GM12801 (cell line): Measurements from ENCODE around the gene RPP25L.

Source experiments
- TF ChIP-seq, protein P1 (sequence below): IDR thresholded peaks from one replicate; pipeline ENCODE4 v1.5.1; 2011; ENCODE audit warnings: control low read depth; ENCODE audit not compliant: insufficient read length; ENCODE audit errors: extremely low read depth

Gene RPP25L, protein sequence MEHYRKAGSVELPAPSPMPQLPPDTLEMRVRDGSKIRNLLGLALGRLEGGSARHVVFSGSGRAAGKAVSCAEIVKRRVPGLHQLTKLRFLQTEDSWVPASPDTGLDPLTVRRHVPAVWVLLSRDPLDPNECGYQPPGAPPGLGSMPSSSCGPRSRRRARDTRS

DNA sequence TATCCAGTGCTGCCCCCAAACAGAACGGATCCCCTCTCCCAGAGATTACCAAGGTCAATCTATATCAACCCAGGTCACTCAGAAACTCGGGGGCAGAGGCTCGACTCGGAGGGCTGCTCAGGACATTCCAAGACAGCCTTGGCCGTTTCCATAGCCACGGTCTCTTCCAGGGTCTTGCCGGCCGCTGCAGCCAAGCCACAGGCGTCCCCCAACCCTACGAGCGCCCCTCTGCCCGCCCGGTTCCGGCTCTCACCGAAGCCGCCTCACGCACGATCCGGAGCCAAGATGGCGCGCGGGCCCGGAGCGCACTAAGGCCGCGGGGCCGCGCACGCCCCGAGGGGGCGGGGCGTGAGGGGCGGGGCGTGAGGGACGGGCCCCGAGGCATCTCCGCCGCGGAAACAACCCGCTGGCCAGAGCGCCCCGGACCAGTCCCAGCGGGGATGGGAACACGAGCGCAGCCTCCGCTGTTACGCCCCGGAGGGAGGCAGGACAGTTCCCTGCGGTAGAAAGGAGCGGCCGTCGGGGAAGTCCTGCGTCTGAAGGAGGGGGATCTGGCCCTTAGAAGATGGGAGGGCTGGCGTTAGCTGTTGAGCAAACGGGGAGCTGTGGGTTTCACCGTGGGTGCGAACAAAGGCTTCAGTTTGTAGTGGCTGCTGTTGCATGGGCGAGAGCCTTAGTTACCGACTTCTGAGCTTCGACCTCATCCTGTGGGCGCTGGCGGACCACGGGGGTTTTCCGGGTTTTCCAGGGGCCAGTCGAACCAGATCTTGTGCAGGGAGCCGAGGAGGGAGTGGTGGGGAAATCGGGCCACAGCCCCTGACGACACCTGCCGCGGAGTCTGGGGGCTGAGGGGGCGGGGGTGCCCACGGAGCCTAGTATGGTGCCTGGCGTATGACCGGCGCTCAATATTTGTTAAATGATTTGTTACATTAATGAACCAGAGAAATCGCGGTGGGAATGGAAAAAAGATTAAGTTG, at the start of gene RPP25L:
Gene RPP25L (minus strand): TSS at position 287 of the 977 bp plus-strand sequence. CDS start 801 bp downstream, outside the sequence.
- TF ChIP-seq, protein P1, sequence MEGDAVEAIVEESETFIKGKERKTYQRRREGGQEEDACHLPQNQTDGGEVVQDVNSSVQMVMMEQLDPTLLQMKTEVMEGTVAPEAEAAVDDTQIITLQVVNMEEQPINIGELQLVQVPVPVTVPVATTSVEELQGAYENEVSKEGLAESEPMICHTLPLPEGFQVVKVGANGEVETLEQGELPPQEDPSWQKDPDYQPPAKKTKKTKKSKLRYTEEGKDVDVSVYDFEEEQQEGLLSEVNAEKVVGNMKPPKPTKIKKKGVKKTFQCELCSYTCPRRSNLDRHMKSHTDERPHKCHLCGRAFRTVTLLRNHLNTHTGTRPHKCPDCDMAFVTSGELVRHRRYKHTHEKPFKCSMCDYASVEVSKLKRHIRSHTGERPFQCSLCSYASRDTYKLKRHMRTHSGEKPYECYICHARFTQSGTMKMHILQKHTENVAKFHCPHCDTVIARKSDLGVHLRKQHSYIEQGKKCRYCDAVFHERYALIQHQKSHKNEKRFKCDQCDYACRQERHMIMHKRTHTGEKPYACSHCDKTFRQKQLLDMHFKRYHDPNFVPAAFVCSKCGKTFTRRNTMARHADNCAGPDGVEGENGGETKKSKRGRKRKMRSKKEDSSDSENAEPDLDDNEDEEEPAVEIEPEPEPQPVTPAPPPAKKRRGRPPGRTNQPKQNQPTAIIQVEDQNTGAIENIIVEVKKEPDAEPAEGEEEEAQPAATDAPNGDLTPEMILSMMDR, result no peak

DNA sequence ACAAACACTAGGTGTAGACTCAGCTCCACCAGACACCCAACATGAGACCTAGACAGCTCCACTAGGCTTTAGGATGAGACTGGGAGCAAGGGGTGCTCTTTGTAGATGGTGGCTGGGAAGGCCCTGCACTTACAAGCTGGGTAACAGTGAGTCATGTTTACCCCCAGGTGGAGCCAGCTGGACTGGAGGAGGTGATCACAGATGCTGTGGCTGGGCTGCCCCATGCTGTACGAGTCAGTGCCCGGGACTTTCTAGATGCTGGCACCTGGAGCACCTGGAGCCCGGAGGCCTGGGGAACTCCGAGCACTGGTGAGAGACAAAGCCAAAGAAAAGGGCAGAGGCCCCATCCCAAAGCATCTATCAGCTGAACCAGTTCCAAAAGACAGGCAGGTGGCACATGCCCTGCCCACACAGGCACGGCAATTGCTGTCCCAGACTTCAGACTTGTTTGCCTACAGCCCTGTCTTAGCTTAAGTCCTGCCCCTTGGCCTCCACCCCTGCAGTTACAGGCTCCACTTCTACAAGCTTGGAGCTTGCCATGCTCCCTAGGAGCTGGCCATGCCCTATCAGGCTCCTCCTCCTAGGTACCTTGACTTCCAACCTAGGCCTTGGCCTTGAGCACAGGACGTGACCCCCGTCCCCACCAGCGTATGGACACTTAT, 47.8 kb upstream of the RPP25L start:
- TF ChIP-seq, protein P1, result no peak

DNA sequence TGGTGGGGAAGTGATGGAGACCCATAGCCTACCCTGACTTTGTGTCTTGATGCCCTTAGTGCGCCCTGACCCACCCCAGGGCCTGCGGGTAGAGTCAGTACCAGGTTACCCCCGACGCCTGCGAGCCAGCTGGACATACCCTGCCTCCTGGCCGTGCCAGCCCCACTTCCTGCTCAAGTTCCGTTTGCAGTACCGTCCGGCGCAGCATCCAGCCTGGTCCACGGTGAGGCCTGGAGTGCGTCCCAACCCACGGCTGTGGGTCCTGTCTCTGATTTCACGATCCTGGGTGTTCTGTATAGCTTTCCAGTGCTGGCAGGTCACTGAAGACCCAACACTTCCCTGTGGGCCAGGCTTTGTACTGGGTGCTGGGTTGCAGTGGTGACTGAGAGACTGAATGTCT, 46.6 kb upstream of the RPP25L start:
- TF ChIP-seq, protein P1, result no peak

DNA sequence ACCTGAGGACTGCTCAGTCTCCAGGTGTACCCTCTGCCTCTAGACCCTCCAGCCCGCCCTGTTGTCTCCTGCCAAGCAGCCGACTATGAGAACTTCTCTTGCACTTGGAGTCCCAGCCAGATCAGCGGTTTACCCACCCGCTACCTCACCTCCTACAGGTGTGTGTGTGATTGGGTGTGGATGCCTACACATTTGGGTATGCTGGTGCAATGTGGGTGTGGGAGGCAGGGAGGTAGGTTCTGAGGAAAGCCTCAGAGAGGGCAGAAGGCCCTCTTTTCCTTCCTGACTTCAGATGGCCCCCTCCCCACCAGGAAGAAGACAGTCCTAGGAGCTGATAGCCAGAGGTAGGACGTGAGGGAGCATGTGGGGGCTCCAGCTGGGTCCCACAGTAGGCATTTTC, 45.1 kb upstream of the RPP25L start:
- TF ChIP-seq, protein P1, result no peak

DNA sequence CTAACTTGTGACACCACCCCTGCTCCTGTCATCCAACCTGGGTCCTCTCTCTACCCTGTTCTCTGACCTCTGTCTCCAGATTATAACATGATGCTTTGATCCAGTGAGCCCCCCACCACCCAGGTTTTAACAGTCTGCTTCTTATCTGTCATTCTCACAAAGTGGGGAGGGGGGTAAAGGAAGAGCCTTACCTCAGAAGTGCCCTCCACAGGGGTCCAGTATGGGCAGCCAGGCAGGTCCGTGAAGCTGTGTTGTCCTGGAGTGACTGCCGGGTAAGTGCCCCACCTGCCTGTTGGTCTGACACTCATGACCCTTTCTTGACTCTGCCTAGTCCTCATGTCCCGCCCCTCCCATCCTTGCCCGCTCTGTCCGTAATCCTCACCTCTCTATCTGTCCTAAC, 43.5 kb upstream of the RPP25L start:
- TF ChIP-seq, protein P1, result no peak

DNA sequence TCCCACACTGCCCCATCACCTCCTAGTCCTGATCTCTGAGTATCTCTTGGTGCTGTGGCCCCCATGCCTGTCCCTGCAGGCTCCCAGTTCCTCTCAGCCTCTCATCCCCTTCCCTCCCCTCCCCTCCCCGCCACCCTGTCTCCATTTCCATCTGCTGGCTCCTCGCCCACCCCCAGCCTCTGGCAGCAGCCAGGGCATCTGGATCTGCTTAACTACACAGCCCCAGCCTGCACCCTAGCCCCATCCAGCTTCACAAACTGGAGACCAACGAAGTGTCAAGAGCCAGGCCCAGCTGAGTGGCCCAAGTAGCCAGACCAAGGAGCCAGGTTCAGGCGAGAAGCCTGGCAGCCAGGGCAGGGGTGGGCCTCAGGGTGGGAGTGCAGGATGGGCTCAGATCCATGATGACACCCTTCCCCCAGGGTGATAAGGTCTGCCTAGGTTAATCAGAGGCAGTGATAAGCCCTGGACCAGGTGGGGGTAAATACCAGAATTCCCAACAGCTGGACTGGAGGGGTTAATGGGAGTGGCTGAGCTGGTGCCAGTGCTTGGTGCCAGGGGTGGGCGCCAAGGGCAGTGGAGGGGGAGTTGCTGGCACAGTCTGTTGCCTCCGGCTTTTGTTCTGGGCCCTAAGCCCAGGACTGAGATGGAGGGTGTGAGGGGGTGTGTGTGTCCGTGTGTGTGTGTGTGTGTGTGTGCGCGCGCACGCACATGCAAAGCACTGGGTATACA, 42.6 kb upstream of the RPP25L start:
- TF ChIP-seq, protein P1, result no peak
